HepG2 (cell line): ENCODE data around the gene SLA2. TPM values are rescaled to one million over a fixed set of nuclear protein-coding genes. Genes with fewer than 3 reads are reported as not detected.

Source experiments
- ARID2 ChIP-seq: sonication (generic); formaldehyde crosslinking; IDR thresholded peaks from 2 replicates; pipeline ENCODE4 v1.8.1; 2022; ENCODE audit warnings: mild to moderate bottlenecking, missing genetic modification reagents, borderline replicate concordance
- BCL3 ChIP-seq: sonication (generic); formaldehyde crosslinking; IDR thresholded peaks from 2 replicates; pipeline ENCODE4 v1.5.1; 2020; ENCODE audit warnings: mild to moderate bottlenecking, missing genetic modification reagents, moderate library complexity
- HMGA1 ChIP-seq: sonication (generic); formaldehyde crosslinking; conservative IDR thresholded peaks from 2 replicates; pipeline ENCODE4 v1.4.0; 2020; ENCODE audit warnings: missing genetic modification reagents
- KDM5B ChIP-seq: sonication (generic); formaldehyde crosslinking; IDR thresholded peaks from 2 replicates; pipeline ENCODE4 v1.4.0; 2020; ENCODE audit warnings: missing genetic modification reagents, mild to moderate bottlenecking, borderline replicate concordance
- MIER2 ChIP-seq: IDR thresholded peaks from 2 replicates; pipeline ENCODE4 v1.6.1; 2016; ENCODE audit warnings: missing biosample characterization, missing genetic modification reagents
- NR3C1 ChIP-seq: sonication (generic); formaldehyde crosslinking; IDR thresholded peaks from 2 replicates; pipeline ENCODE4 v1.4.0; 2020; ENCODE audit warnings: missing genetic modification reagents
- ZBTB1 ChIP-seq: sonication (generic); formaldehyde crosslinking; IDR thresholded peaks from 2 replicates; pipeline ENCODE4 v1.4.0; 2020; ENCODE audit warnings: missing genetic modification reagents, borderline replicate concordance
- ZNF329 ChIP-seq: sonication (generic); formaldehyde crosslinking; IDR thresholded peaks from 2 replicates; pipeline ENCODE4 v1.9.0; 2021; ENCODE audit warnings: low read depth, mild to moderate bottlenecking, missing genetic modification reagents
- ZNF382 ChIP-seq: sonication (generic); formaldehyde crosslinking; IDR thresholded peaks from 2 replicates; pipeline ENCODE4 v1.5.0; 2020; ENCODE audit warnings: missing genetic modification reagents, mild to moderate bottlenecking, borderline replicate concordance
- ZNF615 ChIP-seq: sonication (generic); formaldehyde crosslinking; IDR thresholded peaks from 2 replicates; pipeline ENCODE4 v1.5.0; 2020; ENCODE audit warnings: mild to moderate bottlenecking, missing genetic modification reagents, borderline replicate concordance
- polyA plus RNA-seq, 8 experiments: library from polyadenylated mRNA; depleted of rRNA in 3 of 8; stranded (reverse) in 7 of 8; unstranded in 1 of 8; fragments of >200 nt; fragmentation: Illumina TruSeq in 4 of 8; extraction: Trizol in 4 of 8; gene quantifications; 2 replicates each; pipeline versions ENCODE4 v1.2.1 to v1.2.3, GENCODE V29; 2011 to 2016; ENCODE audit warnings: low read depth in 4 of 8, missing spikeins in 1 of 8, mixed read lengths in 1 of 8; ENCODE audit not compliant: insufficient read depth in 1 of 8
- total RNA-seq, 5 experiments: library from RNA; depleted of rRNA; stranded (reverse); fragments of >200 nt; fragmentation: Illumina TruSeq; extraction: Trizol; gene quantifications; 2 replicates each; pipeline ENCODE4 v1.2.3, GENCODE V29; 2016; ENCODE audit warnings: low read depth in 1 of 5
- TF ChIP-seq, protein P1 (sequence below): sonication (generic); formaldehyde crosslinking; IDR thresholded peaks from 2 replicates; pipeline ENCODE4 v1.4.0; 2020; ENCODE audit warnings: low read depth, missing genetic modification reagents
- TF ChIP-seq, protein P2 (sequence below): sonication (generic); formaldehyde crosslinking; IDR thresholded peaks from 2 replicates; pipeline ENCODE4 v1.8.0; 2022; ENCODE audit warnings: mild to moderate bottlenecking, missing genetic modification reagents
- TF ChIP-seq, protein P3 (sequence below): IDR thresholded peaks from 2 replicates; pipeline ENCODE4 v1.4.0; 2020; ENCODE audit warnings: mild to moderate bottlenecking, missing genetic modification reagents
- TF ChIP-seq, protein P4 (sequence below): sonication (generic); formaldehyde crosslinking; IDR thresholded peaks from 2 replicates; pipeline ENCODE4 v1.9.0; 2021; ENCODE audit warnings: missing genetic modification reagents, mild to moderate bottlenecking, borderline replicate concordance

Gene SLA2
- total and polyA plus RNA-seq, 2 of the 13 experiments (the other 11 are each of a cell fraction or from before 2014, with no cell fraction given): 1.6 to 3.6 TPM

GRCh38 chr20:36573103-36573797 lies 72.7 kb downstream of the SLA2 start, which contains the start of gene TGIF2 (continued):
- TF ChIP-seq BCL3 (CRISPR knock-in tag): peak; percentile 90
- TF ChIP-seq, protein P1, sequence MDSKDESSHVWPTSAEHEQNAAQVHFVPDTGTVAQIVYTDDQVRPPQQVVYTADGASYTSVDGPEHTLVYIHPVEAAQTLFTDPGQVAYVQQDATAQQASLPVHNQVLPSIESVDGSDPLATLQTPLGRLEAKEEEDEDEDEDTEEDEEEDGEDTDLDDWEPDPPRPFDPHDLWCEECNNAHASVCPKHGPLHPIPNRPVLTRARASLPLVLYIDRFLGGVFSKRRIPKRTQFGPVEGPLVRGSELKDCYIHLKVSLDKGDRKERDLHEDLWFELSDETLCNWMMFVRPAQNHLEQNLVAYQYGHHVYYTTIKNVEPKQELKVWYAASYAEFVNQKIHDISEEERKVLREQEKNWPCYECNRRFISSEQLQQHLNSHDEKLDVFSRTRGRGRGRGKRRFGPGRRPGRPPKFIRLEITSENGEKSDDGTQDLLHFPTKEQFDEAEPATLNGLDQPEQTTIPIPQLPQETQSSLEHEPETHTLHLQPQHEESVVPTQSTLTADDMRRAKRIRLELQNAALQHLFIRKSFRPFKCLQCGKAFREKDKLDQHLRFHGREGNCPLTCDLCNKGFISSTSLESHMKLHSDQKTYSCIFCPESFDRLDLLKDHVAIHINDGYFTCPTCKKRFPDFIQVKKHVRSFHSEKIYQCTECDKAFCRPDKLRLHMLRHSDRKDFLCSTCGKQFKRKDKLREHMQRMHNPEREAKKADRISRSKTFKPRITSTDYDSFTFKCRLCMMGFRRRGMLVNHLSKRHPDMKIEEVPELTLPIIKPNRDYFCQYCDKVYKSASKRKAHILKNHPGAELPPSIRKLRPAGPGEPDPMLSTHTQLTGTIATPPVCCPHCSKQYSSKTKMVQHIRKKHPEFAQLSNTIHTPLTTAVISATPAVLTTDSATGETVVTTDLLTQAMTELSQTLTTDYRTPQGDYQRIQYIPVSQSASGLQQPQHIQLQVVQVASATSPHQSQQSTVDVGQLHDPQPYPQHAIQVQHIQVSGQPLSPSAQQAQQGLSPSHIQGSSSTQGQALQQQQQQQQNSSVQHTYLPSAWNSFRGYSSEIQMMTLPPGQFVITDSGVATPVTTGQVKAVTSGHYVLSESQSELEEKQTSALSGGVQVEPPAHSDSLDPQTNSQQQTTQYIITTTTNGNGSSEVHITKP: peak; percentile 82; the same call in 1 of the 2 replicates
- TF ChIP-seq, protein P2, sequence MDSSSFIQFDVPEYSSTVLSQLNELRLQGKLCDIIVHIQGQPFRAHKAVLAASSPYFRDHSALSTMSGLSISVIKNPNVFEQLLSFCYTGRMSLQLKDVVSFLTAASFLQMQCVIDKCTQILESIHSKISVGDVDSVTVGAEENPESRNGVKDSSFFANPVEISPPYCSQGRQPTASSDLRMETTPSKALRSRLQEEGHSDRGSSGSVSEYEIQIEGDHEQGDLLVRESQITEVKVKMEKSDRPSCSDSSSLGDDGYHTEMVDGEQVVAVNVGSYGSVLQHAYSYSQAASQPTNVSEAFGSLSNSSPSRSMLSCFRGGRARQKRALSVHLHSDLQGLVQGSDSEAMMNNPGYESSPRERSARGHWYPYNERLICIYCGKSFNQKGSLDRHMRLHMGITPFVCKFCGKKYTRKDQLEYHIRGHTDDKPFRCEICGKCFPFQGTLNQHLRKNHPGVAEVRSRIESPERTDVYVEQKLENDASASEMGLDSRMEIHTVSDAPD (CRISPR knock-in tag): no peak
- TF ChIP-seq, protein P3, sequence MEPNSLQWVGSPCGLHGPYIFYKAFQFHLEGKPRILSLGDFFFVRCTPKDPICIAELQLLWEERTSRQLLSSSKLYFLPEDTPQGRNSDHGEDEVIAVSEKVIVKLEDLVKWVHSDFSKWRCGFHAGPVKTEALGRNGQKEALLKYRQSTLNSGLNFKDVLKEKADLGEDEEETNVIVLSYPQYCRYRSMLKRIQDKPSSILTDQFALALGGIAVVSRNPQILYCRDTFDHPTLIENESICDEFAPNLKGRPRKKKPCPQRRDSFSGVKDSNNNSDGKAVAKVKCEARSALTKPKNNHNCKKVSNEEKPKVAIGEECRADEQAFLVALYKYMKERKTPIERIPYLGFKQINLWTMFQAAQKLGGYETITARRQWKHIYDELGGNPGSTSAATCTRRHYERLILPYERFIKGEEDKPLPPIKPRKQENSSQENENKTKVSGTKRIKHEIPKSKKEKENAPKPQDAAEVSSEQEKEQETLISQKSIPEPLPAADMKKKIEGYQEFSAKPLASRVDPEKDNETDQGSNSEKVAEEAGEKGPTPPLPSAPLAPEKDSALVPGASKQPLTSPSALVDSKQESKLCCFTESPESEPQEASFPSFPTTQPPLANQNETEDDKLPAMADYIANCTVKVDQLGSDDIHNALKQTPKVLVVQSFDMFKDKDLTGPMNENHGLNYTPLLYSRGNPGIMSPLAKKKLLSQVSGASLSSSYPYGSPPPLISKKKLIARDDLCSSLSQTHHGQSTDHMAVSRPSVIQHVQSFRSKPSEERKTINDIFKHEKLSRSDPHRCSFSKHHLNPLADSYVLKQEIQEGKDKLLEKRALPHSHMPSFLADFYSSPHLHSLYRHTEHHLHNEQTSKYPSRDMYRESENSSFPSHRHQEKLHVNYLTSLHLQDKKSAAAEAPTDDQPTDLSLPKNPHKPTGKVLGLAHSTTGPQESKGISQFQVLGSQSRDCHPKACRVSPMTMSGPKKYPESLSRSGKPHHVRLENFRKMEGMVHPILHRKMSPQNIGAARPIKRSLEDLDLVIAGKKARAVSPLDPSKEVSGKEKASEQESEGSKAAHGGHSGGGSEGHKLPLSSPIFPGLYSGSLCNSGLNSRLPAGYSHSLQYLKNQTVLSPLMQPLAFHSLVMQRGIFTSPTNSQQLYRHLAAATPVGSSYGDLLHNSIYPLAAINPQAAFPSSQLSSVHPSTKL (CRISPR knock-in tag): peak; percentile 49; the same call in 1 of the 2 replicates
- TF ChIP-seq ZBTB1 (CRISPR knock-in tag): no peak
- no peak for TF ChIP-seq HMGA1
- peak; percentile 44; the same call in 1 of the 2 replicates for TF ChIP-seq ZNF329 (CRISPR knock-in tag)
- TF ChIP-seq ZNF382 (CRISPR knock-in tag): no peak
- TF ChIP-seq ARID2 (CRISPR knock-in tag): no peak
- TF ChIP-seq MIER2: no peak
- TF ChIP-seq NR3C1 (CRISPR knock-in tag): no peak; the same call in 1 of the 2 replicates
- TF ChIP-seq, protein P4, sequence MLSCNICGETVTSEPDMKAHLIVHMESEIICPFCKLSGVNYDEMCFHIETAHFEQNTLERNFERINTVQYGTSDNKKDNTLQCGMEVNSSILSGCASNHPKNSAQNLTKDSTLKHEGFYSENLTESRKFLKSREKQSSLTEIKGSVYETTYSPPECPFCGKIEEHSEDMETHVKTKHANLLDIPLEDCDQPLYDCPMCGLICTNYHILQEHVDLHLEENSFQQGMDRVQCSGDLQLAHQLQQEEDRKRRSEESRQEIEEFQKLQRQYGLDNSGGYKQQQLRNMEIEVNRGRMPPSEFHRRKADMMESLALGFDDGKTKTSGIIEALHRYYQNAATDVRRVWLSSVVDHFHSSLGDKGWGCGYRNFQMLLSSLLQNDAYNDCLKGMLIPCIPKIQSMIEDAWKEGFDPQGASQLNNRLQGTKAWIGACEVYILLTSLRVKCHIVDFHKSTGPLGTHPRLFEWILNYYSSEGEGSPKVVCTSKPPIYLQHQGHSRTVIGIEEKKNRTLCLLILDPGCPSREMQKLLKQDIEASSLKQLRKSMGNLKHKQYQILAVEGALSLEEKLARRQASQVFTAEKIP (CRISPR knock-in tag): no peak
- TF ChIP-seq ZNF615 (CRISPR knock-in tag): no peak
- peak; percentile 95 for TF ChIP-seq KDM5B
